Endothelial cell of umbilical vein (primary cell): ENCODE results near the gene KLF15. TPM values are rescaled to one million over a fixed set of nuclear protein-coding genes. Genes with fewer than 3 reads are reported as not detected.

Experiments
- BruUV-seq: library from RNA; stranded (reverse); fragments of 400-500 nt; replicated peaks from 2 replicates; lab custom pipeline; 2021; lab: Mats Ljungman, UMichigan
- CTCF ChIA-PET: fragments of 300-600, 350-600 bp; sonication (Branson Sonifier 250); formaldehyde crosslinking; loops from one replicate; lab custom pipeline; 2021; ENCODE audit warnings: antibody characterized with exemption, inconsistent platforms; lab: Charles Lee
- POLR2A ChIA-PET: fragments of 300-600, 350-600 bp; sonication (Branson Sonifier 250); formaldehyde crosslinking; loops from one replicate; lab custom pipeline; 2021; ENCODE audit warnings: antibody characterized with exemption, inconsistent platforms; lab: Charles Lee
- DNase-seq: peaks from one replicate; pipeline ENCODE4 v3.0.0-alpha.2; 2011; ENCODE audit warnings: low read depth, low spot score
- FAIRE-seq: peaks from 2 replicates; lab custom pipeline; 2011; peaks lifted over from hg19 to GRCh38; lab: Jason Lieb, UNC
- H2AFZ ChIP-seq: 2 replicates; pipeline ENCODE4 v1.6.0; 2012; ENCODE audit warnings: low read depth, low read length, control low read depth, inconsistent platforms
- H3K27ac ChIP-seq: 2 replicates; pipeline ENCODE4 v1.5.1; 2011; ENCODE audit warnings: low read depth, mild to moderate bottlenecking, control low read depth, low read length, moderate library complexity; ENCODE audit not compliant: insufficient read depth
- H3K27me3 ChIP-seq, 2 experiments: 2 replicates each; pipeline versions ENCODE4 v1.6.0 to v1.6.1; 2011; ENCODE audit warnings: low read length in 2 of 2, mixed read lengths in 1 of 2; ENCODE audit not compliant: control insufficient read depth in 2 of 2, insufficient read depth in 2 of 2
- H3K36me3 ChIP-seq, 2 experiments: 2 replicates in 1 of 2; 3 replicates in 1 of 2; pipeline ENCODE4 v1.5.1; 2011; ENCODE audit warnings: low read length in 2 of 2, mild to moderate bottlenecking in 1 of 2, moderate library complexity in 1 of 2; ENCODE audit not compliant: control insufficient read depth in 2 of 2, insufficient read depth in 2 of 2; ENCODE audit errors: extremely low read depth in 1 of 2
- H3K4me1 ChIP-seq: 3 replicates; pipeline ENCODE4 v1.5.1; 2011; ENCODE audit warnings: mild to moderate bottlenecking, low read length; ENCODE audit not compliant: control insufficient read depth, insufficient read depth; ENCODE audit errors: extremely low read depth
- H3K4me2 ChIP-seq: 2 replicates; pipeline ENCODE4 v1.6.1; 2011; ENCODE audit warnings: low read length, control low read depth, mixed read lengths; ENCODE audit not compliant: insufficient read depth
- H3K4me3 ChIP-seq, 3 experiments: fragments of 200-600 bp in 1 of 3; sonication (generic), shearing (Covaris generic) in 1 of 3; replicated peaks in 1 of 3; 2 replicates each; pipeline ENCODE4 v1.5.1; 2011 to 2016; ENCODE audit warnings: control low read depth in 3 of 3, low read length in 3 of 3, mild to moderate bottlenecking in 2 of 3, inconsistent platforms in 1 of 3, low read depth in 1 of 3, moderate library complexity in 1 of 3; ENCODE audit not compliant: insufficient read depth in 1 of 3
- H3K79me2 ChIP-seq: 2 replicates; pipeline ENCODE4 v1.6.0; 2012; ENCODE audit warnings: low read length, inconsistent platforms; ENCODE audit not compliant: control insufficient read depth, insufficient read depth
- H3K9ac ChIP-seq: replicated peaks from 2 replicates; pipeline ENCODE3; 2011; ENCODE audit warnings: low read length, control low read depth; ENCODE audit not compliant: insufficient read depth; ENCODE audit errors: extremely low read depth
- H3K9me1 ChIP-seq: replicated peaks from 3 replicates; pipeline ENCODE4 v1.6.0; 2011; ENCODE audit warnings: mild to moderate bottlenecking, low read length; ENCODE audit not compliant: control insufficient read depth, insufficient read depth; ENCODE audit errors: extremely low read depth
- H3K9me3 ChIP-seq: replicated peaks from 2 replicates; pipeline ENCODE4 v1.5.1; 2012; ENCODE audit warnings: low read length, inconsistent platforms; ENCODE audit not compliant: control insufficient read depth, insufficient read depth
- H4K20me1 ChIP-seq: replicated peaks from 2 replicates; pipeline ENCODE3; 2011; ENCODE audit warnings: mild to moderate bottlenecking, low read length; ENCODE audit not compliant: control insufficient read depth, insufficient read depth; ENCODE audit errors: extremely low read depth
- CTCF ChIP-seq, 2 donors: IDR thresholded peaks; 1 replicate in 1 of 2; 2 replicates in 1 of 2; pipeline ENCODE4 v1.5.1; 2011; ENCODE audit warnings: low read length in 2 of 2, mild to moderate bottlenecking in 2 of 2, moderate library complexity in 2 of 2, control low read depth in 1 of 2, inconsistent platforms in 1 of 2, low read depth in 1 of 2; ENCODE audit not compliant: insufficient read depth in 1 of 2; ENCODE audit errors: extremely low read depth in 1 of 2
- EZH2 ChIP-seq: IDR thresholded peaks from 2 replicates; pipeline ENCODE4 v1.6.1; 2012; ENCODE audit warnings: borderline replicate concordance, low read depth, mild to moderate bottlenecking, moderate library complexity, low read length, inconsistent platforms; ENCODE audit not compliant: severe bottlenecking
- FOS ChIP-seq: IDR thresholded peaks from 2 replicates; pipeline ENCODE4 v1.6.1; 2011; ENCODE audit warnings: mild to moderate bottlenecking, low read length, moderate library complexity, borderline replicate concordance; ENCODE audit not compliant: insufficient read depth
- GATA2 ChIP-seq: IDR thresholded peaks from 2 replicates; pipeline ENCODE4 v1.7.0; 2011; ENCODE audit warnings: low read depth, mild to moderate bottlenecking, moderate library complexity, mixed read lengths, low read length; ENCODE audit not compliant: insufficient read length, insufficient read depth
- JUN ChIP-seq: IDR thresholded peaks from 2 replicates; pipeline ENCODE4 v1.6.1; 2011; ENCODE audit warnings: borderline replicate concordance, low read depth; ENCODE audit not compliant: insufficient read length, insufficient read depth
- MAX ChIP-seq: IDR thresholded peaks from 2 replicates; pipeline ENCODE4 v1.6.1; 2011; ENCODE audit not compliant: insufficient read depth, insufficient read length
- MYC ChIP-seq: IDR thresholded peaks from one replicate; pipeline ENCODE4 v1.6.1; 2011; ENCODE audit warnings: mild to moderate bottlenecking, low read depth, low read length
- POLR2A ChIP-seq: IDR thresholded peaks from 2 replicates; pipeline ENCODE4 v1.6.1; 2012; ENCODE audit warnings: low read depth, mild to moderate bottlenecking, control low read depth, low read length
- POLR2AphosphoS5 ChIP-seq: IDR thresholded peaks from 2 replicates; pipeline ENCODE4 v1.6.1; 2012; ENCODE audit warnings: low read depth, mild to moderate bottlenecking, control low read depth, low read length, moderate library complexity; ENCODE audit not compliant: insufficient read depth
- dilution Hi-C: fragments of 300-500 bp; cut with MboI; formaldehyde crosslinking; loops from one replicate; pipeline ENCODE4 v1.15.0; 2019; ENCODE audit warnings: low sequenced_read_pairs; ENCODE audit not compliant: extremely low pct_ligation_motif_present
- intact Hi-C: fragments of 100-400 bp; cut with micrococcal nuclease; formaldehyde crosslinking; loops from one replicate; pipeline ENCODE4 v1.10.0; 2022
- polyA plus RNA-seq, 4 experiments: library from polyadenylated mRNA; depleted of rRNA in 3 of 4; stranded (reverse) in 3 of 4; unstranded in 1 of 4; fragments of >200 nt; gene quantifications; 2 replicates each; pipeline versions ENCODE4 v1.2.1 to v1.2.3, GENCODE V29; 2011 to 2012; ENCODE audit warnings: missing spikeins in 1 of 4
- total RNA-seq: library from RNA; stranded (reverse); gene quantifications from 2 replicates; pipeline ENCODE4 v1.2.3, GENCODE V29; 2021

The KLF15 gene
- total and polyA plus RNA-seq, 2 donors (not counting 3 experiments of a cell fraction or from before 2014, with no cell fraction given) = 2.2 to 3.0 TPM

GRCh38 chr3:126393563-126393962 is 36.4 kb upstream of the KLF15 start:
- POLR2A ChIA-PET = no interaction called here
- Histone ChIP-seq H4K20me1 (no peaks in the 10 kb centered on the region), H3K27me3 (peaks cover 22 to 31% of the 10 kb centered on the region in 2 experiments), H3K79me2 (no peaks in the 10 kb centered on the region), H3K4me3 (no peak overlapping the region), H3K27ac (no peak overlapping the region), H3K9ac (no peak overlapping the region), H2AFZ (no peak overlapping the region), H3K36me3 (no peaks in the 10 kb centered on the region), H3K9me1 (no peaks in the 10 kb centered on the region), H3K9me3 (no peaks in the 10 kb centered on the region), H3K4me2 (no peak overlapping the region), H3K4me1 (no peaks in the 10 kb centered on the region)
- BruUV-seq = no TSS peak
- FAIRE-seq (no peak), DNase-seq (no peak)
- intact Hi-C loops (no loop called here), dilution Hi-C loops (no loop called here)
- CTCF ChIA-PET = interaction anchor here (6.4 kb wide), 1 partner anchor 135 kb away, joined by 112 read pairs; no protein-coding TSS in a partner anchor
- TF ChIP-seq POLR2AphosphoS5 (no peak), CTCF (IDR thresholded peaks at IDR 0.05; ENCODE audit: extremely low read depth in 1 of 2, insufficient read depth in 1 of 2, low read depth in 1 of 2, low read length in 2 of 2) (no peak), JUN (no peak), GATA2 (no peak), POLR2A (no peak), EZH2 (no peak), FOS (no peak), MYC (no peak), MAX (no peak)
